GM13976 (cell line): Measurements from ENCODE around the gene METRN.
A peak's percentile ranks its signal among the peaks of the same experiment; 100 is the strongest.

ENCODE experiments used
- DNase-seq: peaks from one replicate; pipeline ENCODE4 v3.0.0; 2012; ENCODE audit warnings: low spot score
- in situ Hi-C: fragments of 300-500 bp; cut with MboI; formaldehyde crosslinking; loops from one replicate; pipeline ENCODE4 v1.12.0; 2022; ENCODE audit warnings: low sequenced_read_pairs, mixed read lengths, inconsistent platforms; ENCODE audit not compliant: unreplicated experiment
- TF ChIP-seq, protein P1 (sequence below): IDR thresholded peaks from 2 replicates; pipeline ENCODE4 v1.5.1; 2012; ENCODE audit warnings: borderline replicate concordance, mild to moderate bottlenecking; ENCODE audit not compliant: insufficient read depth; ENCODE audit errors: extremely low read depth, missing control alignments, control extremely low read depth

METRN gene

DNA sequence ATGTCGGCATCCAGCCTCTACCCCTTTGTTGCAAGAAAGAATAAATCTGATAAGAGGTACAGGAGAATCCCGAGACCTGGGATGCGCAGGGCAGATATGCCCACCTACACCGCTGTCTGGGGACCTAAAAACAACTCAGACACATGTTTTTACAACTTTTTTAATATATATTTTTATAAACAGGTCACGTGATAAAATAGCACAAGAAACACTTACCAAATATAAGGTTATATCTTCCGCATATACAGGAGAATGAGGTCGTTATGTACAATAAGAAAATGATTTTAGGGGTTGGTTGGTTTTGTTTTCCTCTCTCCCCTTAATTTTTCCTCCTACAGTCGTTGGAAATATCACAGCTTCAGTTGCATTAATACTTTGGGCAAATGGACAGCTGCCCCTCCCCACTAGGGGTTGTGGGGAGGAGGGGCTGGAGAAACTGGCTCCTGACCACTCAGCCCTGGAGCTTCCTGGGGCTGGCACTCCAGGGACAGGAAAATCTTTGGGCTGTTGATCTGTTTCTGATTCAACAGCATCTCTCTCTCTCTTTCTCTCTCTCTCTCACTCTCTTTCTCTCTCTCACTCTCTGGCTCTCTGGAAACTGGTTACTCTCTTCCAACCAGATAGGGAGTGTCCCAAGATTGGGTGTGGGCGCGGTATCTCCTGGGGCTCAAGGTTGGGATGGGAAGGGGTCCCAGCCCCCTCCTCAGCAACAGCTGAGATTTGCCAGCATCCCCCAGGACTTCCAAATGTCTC is 22.4 kb upstream of the METRN start:
- TF ChIP-seq, protein P1, sequence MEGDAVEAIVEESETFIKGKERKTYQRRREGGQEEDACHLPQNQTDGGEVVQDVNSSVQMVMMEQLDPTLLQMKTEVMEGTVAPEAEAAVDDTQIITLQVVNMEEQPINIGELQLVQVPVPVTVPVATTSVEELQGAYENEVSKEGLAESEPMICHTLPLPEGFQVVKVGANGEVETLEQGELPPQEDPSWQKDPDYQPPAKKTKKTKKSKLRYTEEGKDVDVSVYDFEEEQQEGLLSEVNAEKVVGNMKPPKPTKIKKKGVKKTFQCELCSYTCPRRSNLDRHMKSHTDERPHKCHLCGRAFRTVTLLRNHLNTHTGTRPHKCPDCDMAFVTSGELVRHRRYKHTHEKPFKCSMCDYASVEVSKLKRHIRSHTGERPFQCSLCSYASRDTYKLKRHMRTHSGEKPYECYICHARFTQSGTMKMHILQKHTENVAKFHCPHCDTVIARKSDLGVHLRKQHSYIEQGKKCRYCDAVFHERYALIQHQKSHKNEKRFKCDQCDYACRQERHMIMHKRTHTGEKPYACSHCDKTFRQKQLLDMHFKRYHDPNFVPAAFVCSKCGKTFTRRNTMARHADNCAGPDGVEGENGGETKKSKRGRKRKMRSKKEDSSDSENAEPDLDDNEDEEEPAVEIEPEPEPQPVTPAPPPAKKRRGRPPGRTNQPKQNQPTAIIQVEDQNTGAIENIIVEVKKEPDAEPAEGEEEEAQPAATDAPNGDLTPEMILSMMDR: no peak
- in situ Hi-C loops: no loop called here
- no peak for DNase-seq

DNA sequence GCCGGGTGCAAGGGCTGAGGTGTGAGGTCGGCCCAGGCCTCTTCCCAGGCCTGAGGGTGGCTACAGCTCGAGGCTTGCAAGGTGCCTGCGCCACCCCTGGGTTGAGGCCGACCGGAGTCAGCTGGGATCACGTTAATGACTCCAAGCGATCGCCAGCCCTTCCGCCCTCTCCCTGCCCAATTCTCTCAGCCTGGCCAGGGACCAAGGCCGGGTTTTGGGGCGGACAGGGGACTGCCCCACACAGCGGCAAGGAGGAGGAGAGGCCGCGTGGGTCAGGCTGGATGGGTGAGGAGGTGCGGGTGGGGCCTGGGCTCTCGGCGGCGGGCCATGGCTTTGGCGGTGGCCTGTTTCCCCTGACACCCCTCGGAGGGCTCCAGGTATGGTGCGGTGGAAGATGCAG is 21.6 kb upstream of the METRN start:
- TF ChIP-seq, protein P1: no peak
- in situ Hi-C loops: no loop called here
- DNase-seq: no peak

DNA sequence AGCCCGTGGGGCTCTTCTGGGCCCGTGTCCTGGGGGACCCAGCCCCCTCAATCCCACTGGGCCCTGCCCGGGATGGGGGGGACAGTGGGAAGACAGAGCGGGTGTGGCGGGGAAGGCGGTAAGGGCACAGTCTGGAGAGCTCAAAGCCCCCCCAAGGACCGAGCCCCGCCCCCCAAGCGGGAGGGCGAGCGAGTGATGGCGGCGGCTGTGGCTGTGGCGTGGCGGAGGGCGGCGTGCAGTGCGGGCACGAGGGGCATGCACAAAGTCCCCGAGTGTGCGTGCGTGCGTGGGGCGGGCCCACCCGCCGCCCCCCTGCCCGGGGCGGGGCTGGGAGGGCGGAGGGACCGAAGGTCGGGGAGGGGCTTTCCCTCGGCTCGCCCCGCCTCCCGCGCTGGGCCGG is 21.2 kb upstream of the METRN start:
- in situ Hi-C loops: no loop called here
- no peak for DNase-seq
- TF ChIP-seq, protein P1: no peak

DNA sequence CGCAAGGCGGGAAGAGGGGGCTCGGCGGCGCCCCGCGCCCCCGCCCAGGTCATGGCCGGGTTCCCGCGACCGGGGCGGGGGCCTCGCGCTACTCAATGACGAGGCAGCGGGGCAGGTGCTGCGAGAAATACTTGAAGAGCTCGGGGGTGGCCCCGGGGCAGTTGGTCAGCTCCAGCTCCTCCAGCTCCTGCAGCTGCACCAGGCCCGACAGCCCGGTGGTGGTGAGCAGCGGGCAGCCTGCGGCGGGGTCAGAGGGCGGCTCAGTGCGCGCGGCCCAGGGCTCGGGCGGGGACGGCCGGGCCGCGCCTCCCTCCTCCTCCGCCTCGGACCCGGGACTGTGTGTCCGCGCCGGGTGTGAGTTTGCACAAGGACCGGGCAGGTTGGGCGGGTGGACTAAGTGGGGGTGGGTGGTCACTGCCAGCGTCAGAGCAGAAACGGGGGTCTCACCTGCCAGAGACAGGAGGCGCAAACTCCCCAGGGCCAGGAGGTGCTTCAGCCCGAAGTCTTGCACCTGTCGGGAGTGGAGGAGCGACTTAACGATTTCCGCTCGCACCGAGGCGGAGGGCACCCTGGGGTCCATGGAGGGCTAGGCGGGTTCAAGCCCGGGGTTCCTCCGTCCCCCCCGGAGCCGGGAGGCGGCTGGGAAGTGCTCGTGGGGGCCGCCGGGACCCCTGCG is 20.6 kb upstream of the METRN start:
- in situ Hi-C loops: no loop called here
- DNase-seq: no peak
- TF ChIP-seq, protein P1: no peak

DNA sequence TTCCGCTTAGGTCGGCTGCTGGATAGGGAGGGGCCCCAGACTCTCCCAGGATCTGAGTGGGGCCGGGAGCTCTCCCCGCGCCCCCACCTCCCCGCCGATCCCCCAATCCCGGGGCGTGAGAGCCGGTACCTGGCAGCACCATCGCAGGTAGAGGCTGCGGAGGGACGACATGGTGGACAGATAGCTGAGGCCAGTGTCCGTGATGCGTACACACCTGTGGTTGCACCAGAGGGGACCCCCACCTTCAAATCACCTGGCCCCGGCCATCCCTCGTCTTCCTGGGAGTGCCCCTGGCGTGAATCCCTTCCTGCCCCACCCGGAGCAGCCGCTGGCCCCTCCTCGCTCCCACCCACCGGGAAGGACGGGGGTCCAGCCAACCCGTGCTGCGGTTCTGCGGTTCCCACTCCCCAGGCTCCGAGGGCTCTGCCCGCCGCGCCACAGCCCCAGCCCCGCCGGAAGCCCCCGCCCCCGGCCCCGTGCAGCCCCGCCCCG is 20.0 kb upstream of the METRN start:
- DNase-seq: no peak
- in situ Hi-C loops: no loop called here
- TF ChIP-seq, protein P1: no peak

DNA sequence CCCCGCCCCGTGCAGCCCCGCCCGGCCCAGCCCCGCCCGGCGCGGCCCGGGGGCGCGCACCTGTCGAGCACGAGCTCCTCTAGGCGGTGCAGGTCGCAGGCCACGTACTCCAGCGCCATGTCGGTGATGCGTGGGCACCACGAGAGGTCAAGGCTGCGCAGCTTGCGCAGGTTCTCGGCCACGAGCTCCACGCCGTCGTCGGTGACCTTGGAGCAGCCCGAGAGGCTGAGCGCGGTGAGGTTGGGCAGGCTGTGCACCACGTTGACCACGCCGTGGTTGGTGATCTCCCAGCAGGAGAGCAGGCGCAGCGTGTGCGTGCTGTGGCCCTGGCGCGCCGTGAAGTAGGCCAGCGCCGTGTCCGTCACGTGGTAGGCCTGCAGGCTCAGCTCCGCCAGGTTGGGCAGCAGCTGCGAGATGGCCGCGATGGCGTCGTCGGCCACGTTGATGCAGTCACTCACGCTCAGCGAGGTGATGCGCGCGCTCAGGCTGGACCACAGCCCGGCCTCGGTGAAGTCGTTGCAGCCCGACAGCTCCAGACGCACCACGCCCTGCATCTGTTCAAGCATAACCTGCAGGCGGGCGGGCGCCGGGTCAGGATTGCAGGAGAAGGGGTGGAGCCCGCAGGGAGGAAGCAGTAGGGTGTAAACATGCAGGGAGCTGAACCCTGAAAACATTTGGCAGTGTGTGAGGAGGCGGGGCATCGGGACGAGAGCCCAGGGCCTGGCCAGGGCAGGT is 19.4 kb upstream of the METRN start:
- TF ChIP-seq, protein P1: no peak
- peak; percentile 88 for DNase-seq
- in situ Hi-C loops: no loop called here
